ENCODE results near the gene CDC45. TPM values are rescaled to one million over a fixed set of nuclear protein-coding genes. Genes with fewer than 3 reads are reported as not detected.

The CDC45 gene
- polyA plus RNA-seq, 1 donor (not counting 4 experiments of a cell fraction or from before 2014, with no cell fraction given) = 22.7 TPM

DNA sequence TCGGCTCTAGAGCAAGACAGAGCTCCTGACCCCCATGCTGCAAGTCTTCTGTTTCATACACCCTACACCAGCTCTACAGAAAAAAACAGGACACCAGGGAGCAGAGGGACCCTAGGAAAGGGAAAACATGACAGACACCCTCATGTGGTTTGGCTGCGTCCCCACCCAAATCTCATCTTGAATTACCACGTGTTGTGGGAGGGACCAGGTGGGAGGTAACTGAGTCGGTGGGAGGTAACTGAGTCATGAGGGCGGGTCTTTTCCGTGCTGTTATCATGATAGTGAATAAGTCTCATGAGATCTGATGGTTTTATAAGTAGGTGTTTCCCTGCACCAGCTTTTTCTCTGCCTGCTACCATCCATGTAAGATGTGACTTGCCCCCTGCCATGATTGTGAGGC, 25.6 kb upstream of the CDC45 start:
- no peaks in the 10 kb centered on the region for H3K27me3 ChIP-seq (ENCODE audit: control insufficient read depth, extremely low read depth, insufficient read depth, low read length)
- no peak for TF ChIP-seq EZH2 (IDR thresholded peaks at IDR 0.05; ENCODE audit: low read length)
- TF ChIP-seq, protein P1, sequence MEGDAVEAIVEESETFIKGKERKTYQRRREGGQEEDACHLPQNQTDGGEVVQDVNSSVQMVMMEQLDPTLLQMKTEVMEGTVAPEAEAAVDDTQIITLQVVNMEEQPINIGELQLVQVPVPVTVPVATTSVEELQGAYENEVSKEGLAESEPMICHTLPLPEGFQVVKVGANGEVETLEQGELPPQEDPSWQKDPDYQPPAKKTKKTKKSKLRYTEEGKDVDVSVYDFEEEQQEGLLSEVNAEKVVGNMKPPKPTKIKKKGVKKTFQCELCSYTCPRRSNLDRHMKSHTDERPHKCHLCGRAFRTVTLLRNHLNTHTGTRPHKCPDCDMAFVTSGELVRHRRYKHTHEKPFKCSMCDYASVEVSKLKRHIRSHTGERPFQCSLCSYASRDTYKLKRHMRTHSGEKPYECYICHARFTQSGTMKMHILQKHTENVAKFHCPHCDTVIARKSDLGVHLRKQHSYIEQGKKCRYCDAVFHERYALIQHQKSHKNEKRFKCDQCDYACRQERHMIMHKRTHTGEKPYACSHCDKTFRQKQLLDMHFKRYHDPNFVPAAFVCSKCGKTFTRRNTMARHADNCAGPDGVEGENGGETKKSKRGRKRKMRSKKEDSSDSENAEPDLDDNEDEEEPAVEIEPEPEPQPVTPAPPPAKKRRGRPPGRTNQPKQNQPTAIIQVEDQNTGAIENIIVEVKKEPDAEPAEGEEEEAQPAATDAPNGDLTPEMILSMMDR (optimal IDR thresholded peaks at IDR 0.05 in 1 of 3, IDR thresholded peaks at IDR 0.05 in 1 of 3, conservative IDR thresholded peaks at IDR 0.05 in 1 of 3; ENCODE audit: extremely low read depth in 1 of 3, insufficient read depth in 2 of 3, low read length in 3 of 3) = no peak
- no peaks in the 10 kb centered on the region for H4K20me1 ChIP-seq (ENCODE audit: control insufficient read depth, extremely low read depth, insufficient read depth, low read length)
- no peak overlapping the region for H2AFZ ChIP-seq (ENCODE audit: control insufficient read depth, low read length)
- FAIRE-seq (no peak), DNase-seq (ENCODE audit: low read depth, low spot score) (no peak)
- no peak overlapping the region for H3K4me2 ChIP-seq (ENCODE audit: control insufficient read depth, extremely low read depth, insufficient read depth, low read depth, low read length)
- no peak overlapping the region for H3K27ac ChIP-seq (ENCODE audit: control insufficient read depth, insufficient read depth, low read length)
- no peaks in the 10 kb centered on the region for H3K79me2 ChIP-seq (ENCODE audit: control insufficient read depth, insufficient read depth, low read length)
- no peaks in the 10 kb centered on the region for H3K9me3 ChIP-seq (ENCODE audit: control insufficient read depth, low read depth, low read length)
- peaks cover 10% of the 10 kb centered on the region for H3K4me1 ChIP-seq (ENCODE audit: control insufficient read depth, extremely low read depth, insufficient read depth, low read length)
- H3K36me3 ChIP-seq (ENCODE audit: control insufficient read depth in 2 of 2, extremely low read depth in 1 of 2, insufficient read depth in 2 of 2, low read length in 2 of 2) = peaks cover 39 to 47% of the 10 kb centered on the region in 2 experiments
- H3K9me1 ChIP-seq (ENCODE audit: control insufficient read depth, extremely low read depth, insufficient read depth, low read length) = no peaks in the 10 kb centered on the region
- H3K4me3 ChIP-seq (ENCODE audit: control insufficient read depth in 2 of 3, extremely low read depth in 1 of 3, insufficient read depth in 2 of 3, low read depth in 1 of 3, low read length in 3 of 3) = no peak overlapping the region
- dilution Hi-C loops (cut with MboI; ENCODE audit: extremely low pct_ligation_motif_present, low sequenced_read_pairs) = no loop called here
- H3K9ac ChIP-seq (ENCODE audit: control insufficient read depth, extremely low read depth, insufficient read depth, low read length) = no peak overlapping the region

DNA sequence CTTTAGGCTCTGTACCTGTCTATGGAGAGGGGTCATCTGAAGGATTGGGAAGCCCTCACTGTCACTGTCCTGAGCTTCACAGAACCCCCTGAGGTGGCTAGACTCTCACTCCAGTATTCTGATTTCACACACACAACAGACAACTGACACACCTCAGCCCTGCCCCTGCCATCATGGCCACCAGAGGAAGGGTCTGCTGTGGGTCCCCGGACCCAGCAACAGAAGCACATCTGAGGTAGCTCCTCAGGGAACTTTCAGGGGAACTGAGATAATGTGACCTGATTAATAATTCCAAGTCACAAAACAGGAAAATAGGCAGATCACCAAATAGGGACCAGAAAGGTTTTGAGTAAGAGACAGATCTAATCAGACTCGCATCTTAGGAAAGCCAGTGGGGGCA, 24.7 kb upstream of the CDC45 start:
- dilution Hi-C loops (cut with MboI; ENCODE audit: extremely low pct_ligation_motif_present, low sequenced_read_pairs) = no loop called here
- Histone ChIP-seq H3K9me1 (ENCODE audit: control insufficient read depth, extremely low read depth, insufficient read depth, low read length) (no peaks in the 10 kb centered on the region), H3K27ac (ENCODE audit: control insufficient read depth, insufficient read depth, low read length) (no peak overlapping the region), H3K36me3 (ENCODE audit: control insufficient read depth in 2 of 2, extremely low read depth in 1 of 2, insufficient read depth in 2 of 2, low read length in 2 of 2) (peaks cover 39 to 44% of the 10 kb centered on the region in 2 experiments), H3K27me3 (ENCODE audit: control insufficient read depth, extremely low read depth, insufficient read depth, low read length) (no peaks in the 10 kb centered on the region), H3K9ac (ENCODE audit: control insufficient read depth, extremely low read depth, insufficient read depth, low read length) (no peak overlapping the region), H3K9me3 (ENCODE audit: control insufficient read depth, low read depth, low read length) (no peaks in the 10 kb centered on the region), H3K79me2 (ENCODE audit: control insufficient read depth, insufficient read depth, low read length) (no peaks in the 10 kb centered on the region), H3K4me3 (ENCODE audit: control insufficient read depth in 2 of 3, extremely low read depth in 1 of 3, insufficient read depth in 2 of 3, low read depth in 1 of 3, low read length in 3 of 3) (no peak overlapping the region), H4K20me1 (ENCODE audit: control insufficient read depth, extremely low read depth, insufficient read depth, low read length) (no peaks in the 10 kb centered on the region), H3K4me2 (ENCODE audit: control insufficient read depth, extremely low read depth, insufficient read depth, low read depth, low read length) (no peak overlapping the region), H2AFZ (ENCODE audit: control insufficient read depth, low read length) (no peak overlapping the region), H3K4me1 (ENCODE audit: control insufficient read depth, extremely low read depth, insufficient read depth, low read length) (peaks cover 10% of the 10 kb centered on the region)
- TF ChIP-seq, protein P1 (optimal IDR thresholded peaks at IDR 0.05 in 1 of 3, IDR thresholded peaks at IDR 0.05 in 1 of 3, conservative IDR thresholded peaks at IDR 0.05 in 1 of 3; ENCODE audit: extremely low read depth in 1 of 3, insufficient read depth in 2 of 3, low read length in 3 of 3) = no peak
- TF ChIP-seq EZH2 (IDR thresholded peaks at IDR 0.05; ENCODE audit: low read length) = no peak
- no peak for FAIRE-seq
- no peak for DNase-seq (ENCODE audit: low read depth, low spot score)
